ENCODE results near the gene YEATS2.

Gene YEATS2

DNA sequence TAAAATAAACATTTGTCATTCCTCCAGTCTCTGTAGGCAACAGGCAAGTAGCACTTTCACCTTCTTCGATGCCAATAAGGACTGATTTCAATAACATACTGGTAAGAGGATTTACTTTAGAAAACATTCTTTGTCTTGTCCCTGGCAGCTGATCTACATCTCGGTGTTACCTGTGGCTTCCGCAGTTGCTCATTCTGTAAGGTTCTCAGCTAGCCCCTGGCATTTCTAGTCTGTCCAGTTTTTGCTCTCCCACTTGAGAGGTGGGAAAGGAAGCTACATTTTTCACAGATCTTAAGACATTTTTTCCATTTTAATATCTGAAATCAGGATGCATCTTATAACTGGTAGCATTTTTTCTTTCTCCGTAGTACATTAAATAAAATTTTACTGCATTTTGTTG lies 147.5 kb downstream of the YEATS2 start:
- in situ Hi-C loops (cut with HindIII; ENCODE audit: low pct_unique_long_range_greater_than_20kb, low sequenced_read_pairs) = no loop called here
- DNase-seq (ENCODE audit: low read depth in 1 of 2, low spot score in 1 of 2) = peak in 1 of 2 experiments; percentile 98
- TF ChIP-seq JUND (IDR thresholded peaks at IDR 0.05; ENCODE audit: low read depth) = peak; percentile 78; the same call in 1 of the 2 replicates

- DNase-seq (ENCODE audit: low read depth in 1 of 2, low spot score in 1 of 2) = peak; percentile 75 to 100
- peak; percentile 100 for TF ChIP-seq JUND (IDR thresholded peaks at IDR 0.05; ENCODE audit: low read depth)
- in situ Hi-C loops (cut with HindIII; ENCODE audit: low pct_unique_long_range_greater_than_20kb, low sequenced_read_pairs) = no loop called here
Measured at GRCh38 chr3:183845608-183846288, 148.2 kb downstream of the YEATS2 start.

- no peak for TF ChIP-seq JUND (IDR thresholded peaks at IDR 0.05; ENCODE audit: low read depth)
- in situ Hi-C loops (cut with HindIII; ENCODE audit: low pct_unique_long_range_greater_than_20kb, low sequenced_read_pairs) = no loop called here
- DNase-seq (ENCODE audit: low read depth in 1 of 2, low spot score in 1 of 2) = no peak
Measured at GRCh38 chr3:183854318-183855035, 156.9 kb downstream of the YEATS2 start.

- no peak for DNase-seq (ENCODE audit: low read depth in 1 of 2, low spot score in 1 of 2)
- TF ChIP-seq JUND (IDR thresholded peaks at IDR 0.05; ENCODE audit: low read depth) = no peak
- in situ Hi-C loops (cut with HindIII; ENCODE audit: low pct_unique_long_range_greater_than_20kb, low sequenced_read_pairs) = no loop called here
Measured at GRCh38 chr3:183857863-183858262, 160.3 kb downstream of the YEATS2 start.

Data from T47D (cell line).